D341Med (cell line): Measurements from ENCODE around the gene PARP14.
"Not testable (repeated sequence)": the region's sequence is repeated elsewhere in the genome, so short reads cannot be mapped to it uniquely, and the experiment has no call there.

Experiments
- DNase-seq: peaks from one replicate; pipeline ENCODE4 v3.0.0; 2012; ENCODE audit warnings: low spot score

PARP14 gene

DNA sequence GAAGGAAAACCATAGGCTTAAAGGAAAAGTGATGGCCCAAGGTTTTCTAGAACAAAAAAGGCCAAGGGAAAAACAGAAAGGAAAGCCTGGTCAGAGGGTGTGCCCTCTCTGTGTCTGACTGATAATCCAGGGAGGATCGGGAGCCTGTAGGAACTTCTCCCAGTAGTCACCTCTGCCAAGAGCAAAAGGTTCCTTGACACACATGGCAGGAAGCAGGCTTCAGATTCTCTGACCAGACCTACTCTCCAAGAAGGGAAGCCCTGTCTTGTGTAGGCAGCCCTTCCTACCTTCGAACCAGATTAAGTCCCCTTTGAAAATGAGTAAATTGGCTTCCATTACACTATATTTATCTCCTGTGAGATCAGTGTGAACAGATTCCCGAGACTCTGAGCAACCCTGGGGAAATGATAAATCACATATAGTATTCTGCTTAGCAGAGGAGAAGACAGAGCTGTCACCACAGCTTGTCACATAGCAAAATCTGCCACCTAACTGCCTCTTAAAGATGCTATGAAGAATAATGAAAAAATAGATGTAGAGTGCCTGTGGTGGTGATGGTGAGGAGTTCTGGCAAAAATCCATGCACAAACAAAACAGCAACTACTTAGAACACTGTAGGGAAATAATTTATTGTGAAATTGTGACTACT lies 38.8 kb downstream of the PARP14 start:
- DNase-seq, result no peak

DNA sequence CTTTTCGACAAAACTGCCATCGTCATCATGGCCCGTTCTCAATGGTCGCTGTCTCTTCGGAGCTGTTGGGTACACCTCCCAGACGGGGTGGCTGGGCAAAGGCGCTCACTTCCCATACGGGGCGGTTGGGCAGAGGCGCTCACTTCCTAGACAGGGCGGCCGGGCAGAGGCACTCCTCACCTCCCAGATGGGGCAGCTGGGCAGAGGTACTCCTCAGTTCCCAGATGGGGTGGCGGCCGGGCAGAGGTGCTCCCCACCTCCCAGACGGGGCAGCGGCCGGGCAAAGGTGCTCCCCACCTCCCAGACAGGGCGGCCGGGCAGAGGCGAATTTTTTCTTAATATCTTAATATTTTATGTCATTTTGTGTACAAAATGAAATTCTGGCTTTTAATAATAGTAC lies 44.5 kb downstream of the PARP14 start:
- no peak for DNase-seq

DNA sequence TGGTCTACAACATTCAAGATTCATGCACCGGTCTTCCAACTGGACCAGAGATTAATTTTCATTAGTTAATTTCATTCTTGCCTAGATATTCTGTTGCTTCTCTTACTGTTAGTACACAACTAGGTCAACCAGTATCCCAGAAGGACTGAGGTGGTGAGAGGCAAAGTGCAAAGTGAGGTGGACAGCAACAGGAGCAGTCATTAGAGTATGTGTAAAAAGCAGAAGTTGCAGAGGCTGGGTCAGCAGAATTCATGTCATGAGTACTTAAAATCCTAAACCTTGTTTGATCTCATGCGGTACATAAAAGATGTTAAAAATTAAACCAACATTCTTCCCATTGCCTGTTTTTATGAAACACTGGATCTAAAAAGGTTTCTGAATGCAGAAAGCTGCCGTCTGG lies 46.7 kb downstream of the PARP14 start:
- no peak for DNase-seq

DNA sequence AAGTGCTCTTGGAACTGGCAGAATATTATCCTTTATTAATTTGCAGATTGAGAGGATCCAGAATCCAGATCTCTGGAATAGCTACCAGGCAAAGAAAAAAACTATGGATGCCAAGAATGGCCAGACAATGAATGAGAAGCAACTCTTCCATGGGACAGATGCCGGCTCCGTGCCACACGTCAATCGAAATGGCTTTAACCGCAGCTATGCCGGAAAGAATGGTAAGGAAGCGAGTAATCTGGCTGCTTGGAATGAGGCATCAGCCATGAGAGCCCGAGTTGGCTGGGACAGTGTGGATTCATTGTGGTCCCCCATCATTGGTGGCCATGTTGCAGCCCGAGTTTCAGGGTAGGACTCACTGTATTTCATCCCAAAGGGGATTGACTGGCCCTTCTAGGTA lies 47.1 kb downstream of the PARP14 start:
- no peak for DNase-seq

DNA sequence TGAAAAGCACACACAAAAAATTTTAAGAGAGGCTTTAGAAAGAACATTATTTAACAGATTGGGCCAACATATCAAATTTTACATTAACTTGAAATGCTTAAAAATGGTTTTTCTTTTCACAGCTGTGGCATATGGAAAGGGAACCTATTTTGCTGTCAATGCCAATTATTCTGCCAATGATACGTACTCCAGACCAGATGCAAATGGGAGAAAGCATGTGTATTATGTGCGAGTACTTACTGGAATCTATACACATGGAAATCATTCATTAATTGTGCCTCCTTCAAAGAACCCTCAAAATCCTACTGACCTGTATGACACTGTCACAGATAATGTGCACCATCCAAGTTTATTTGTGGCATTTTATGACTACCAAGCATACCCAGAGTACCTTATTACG lies 47.5 kb downstream of the PARP14 start:
- DNase-seq, result no peak

DNA sequence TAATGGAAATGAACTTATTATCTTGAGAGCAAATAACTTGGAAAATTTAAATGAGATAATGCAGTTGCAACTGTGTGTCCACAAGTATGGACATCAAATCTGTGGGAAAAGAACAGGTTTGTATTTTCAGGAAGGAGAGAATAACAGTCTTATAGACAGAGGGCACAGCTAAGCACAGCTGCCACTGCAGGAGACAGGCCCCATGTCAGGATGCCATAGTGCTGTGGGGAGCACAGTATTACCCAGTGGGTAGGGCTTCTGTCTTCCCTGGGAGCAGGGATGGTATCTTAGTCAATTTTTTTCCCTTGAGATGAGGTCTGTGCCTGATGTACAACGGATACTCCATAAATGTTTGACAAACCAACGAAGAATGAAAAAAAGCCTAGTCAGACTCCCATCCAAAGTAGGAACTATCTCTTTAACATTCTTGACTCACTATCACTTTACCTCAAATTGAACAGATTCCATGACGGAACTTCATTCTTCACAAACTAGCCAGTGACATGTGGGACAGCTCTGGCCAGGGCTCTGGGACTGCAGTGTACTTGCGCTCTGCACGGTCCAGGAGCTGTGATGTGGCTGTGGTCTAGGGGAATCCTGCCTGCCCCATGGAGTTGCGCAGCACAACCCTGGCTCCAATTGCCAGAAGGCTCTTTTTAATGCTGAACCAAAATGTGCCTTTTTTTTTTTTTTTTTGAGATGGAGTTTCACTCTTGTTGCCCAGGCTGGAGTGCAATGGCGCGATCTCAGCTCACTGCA lies 48.3 kb downstream of the PARP14 start:
- no peak for DNase-seq

DNA sequence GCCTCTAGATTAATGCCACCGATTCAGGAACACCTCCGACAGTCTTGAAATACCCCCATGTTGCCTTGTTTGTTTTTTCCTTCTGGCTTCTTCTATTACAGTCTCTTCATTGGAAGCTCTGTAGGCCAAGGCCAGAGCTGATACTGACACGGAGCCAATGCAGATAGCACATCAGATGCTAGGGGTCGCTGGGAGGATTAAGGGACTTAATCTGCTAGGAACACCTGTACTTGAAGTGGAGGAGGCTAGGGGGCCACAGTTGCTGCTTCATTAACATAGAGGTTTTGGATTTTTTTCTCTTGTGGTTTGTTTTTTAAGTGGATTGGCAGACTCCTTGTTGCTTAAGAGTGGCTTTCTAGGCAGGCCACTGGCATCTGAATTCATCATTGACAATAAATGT lies 49.6 kb downstream of the PARP14 start:
- DNase-seq, result peak; percentile 46

DNA sequence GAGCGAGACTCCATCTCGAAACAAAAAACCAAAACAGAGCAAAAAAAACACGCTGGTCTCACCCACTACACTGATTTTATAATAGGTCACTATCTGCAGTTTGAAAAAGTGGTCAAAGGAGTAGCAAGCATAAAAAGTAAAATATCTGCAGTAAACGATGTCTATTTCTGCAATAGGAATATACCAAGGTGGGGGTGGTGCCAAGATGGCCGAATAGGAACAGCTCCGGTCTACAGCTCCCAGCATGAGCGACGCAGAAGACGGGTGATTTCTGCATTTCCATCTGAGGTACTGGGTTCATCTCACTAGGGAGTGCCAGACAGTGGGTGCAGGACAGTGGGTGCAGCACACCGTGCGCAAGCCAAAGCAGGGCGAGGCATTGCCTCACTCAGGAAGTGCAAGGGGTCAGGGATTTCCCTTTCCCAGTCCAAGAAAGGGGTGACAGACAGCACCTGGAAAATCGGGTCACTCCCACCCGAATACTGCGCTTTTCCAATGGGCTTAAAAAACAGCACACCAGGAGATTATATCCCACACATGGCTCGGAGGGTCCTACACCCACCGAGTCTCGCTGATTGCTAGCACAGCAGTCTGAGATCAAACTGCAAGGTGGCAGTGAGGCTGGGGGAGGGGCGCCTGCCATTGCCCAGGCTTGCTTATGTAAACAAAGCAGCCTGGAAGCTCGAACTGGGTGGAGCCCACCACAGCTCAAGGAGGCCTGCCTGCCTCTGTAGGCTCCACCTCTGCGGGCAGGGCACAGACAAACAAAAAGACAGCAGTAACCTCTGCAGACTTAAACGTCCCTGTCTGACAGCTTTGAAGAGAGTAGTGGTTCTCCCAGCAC lies 52.3 kb downstream of the PARP14 start:
- DNase-seq, result not testable (repeated sequence)

DNA sequence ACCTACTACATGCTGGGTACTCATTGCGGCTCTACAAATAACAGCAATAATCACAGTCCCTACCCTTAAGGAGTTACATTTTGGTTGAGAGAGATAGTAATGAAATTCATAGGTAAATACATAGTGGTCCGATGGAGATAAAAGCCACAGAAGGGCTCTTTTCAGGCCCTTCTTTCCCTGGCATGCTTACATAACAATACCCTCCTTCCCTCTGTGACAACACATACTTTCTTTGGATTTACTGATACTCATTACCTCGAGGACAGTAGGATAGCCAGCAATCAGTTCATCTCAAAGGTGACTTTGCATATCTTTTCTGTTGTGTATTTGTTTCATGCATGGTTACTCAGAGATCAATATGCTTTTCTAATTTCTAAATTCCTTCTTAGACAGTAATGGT lies 58.5 kb downstream of the PARP14 start:
- no peak for DNase-seq

DNA sequence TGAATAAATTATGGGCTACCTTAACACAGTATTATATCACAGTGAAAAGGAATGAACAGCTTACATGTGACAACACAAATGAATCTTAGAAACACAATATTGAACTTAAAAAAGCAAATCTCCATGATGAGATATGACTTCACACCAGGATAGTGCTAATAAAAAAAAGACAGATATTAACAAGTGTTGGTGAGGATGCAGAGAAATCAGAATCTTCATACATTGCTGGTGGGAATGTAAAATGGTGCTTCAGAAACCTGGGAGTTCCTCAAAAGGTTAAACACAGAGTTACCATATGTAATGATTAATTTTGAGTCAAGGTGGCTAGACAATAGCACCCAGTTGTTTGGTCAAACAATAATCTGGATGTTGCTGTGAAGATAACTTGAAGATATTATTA lies 61.6 kb downstream of the PARP14 start:
- no peak for DNase-seq

DNA sequence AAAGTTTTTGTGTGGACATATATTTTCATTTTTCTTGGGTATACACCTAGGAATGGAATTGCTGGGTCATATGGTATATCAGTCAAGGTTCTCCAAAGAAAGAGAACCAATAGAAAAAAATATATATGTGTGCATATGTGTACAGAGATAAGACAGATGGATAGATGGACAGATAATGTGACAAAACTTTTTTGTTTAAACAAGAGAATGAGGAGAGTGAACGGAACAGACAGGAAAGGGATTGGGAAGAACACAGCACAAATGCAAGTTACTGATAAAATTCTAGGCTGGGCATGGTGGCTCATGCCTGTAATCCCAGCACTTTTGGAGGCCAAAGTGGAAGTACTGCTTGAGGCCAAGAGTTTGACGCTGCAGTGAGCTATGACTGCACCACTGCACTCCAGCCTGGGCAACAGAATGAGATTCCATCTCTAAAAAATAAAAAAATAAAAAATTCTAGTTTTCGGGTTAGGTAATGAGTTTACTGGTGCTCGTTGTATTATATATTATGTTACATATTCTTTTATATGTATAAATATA lies 63.0 kb downstream of the PARP14 start:
- no peak for DNase-seq

DNA sequence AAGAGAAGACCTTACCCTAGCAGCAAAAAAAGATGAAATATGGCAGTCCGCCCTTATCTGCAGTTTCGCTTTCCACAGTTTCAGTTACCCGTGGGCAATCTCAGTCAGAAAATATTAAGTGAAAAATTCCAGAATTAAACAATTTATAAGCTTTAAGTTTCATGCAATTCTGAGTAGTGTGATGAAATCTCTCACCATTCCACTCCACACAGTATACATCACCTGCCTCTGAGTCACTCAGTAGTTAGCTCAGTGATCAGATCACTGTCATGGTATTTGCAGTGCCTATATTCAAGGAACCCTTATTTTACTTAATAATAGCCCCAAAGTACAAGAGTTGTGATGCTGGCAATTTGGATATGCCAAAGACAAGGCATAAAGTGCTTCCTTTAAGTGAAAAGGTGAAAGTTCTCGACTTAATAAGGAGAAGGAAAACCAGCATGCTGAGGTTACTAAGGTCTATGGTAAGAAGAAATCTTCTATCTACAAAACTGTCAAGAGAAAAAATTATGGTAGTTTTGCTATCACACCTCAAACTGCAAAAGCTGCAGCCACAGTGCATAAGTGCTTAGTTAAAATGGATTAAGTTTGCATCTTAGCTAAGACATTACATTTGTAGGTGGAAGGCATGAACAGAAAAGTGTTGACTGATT lies 64.9 kb downstream of the PARP14 start:
- no peak for DNase-seq

DNA sequence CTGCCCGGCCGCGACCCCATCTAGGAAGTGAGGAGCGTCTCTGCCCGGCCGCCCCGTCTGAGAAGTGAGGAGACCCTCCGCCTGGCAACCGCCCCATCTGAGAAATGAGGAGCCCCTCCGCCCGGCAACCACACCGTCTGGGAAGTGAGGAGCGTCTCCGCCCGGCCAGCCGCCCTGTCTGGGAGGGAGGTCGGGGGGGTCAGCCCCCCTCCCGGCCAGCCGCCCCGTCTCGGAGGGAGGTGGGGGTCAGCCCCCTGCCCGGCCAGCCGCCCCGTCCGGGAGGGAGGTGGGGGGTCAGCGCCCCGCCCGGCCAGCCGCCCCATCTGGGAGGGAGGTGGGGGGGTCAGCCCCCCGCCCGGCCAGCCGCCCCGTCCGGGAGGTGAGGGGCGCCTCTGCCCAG lies 66.7 kb downstream of the PARP14 start:
- DNase-seq, result not testable (repeated sequence)

DNA sequence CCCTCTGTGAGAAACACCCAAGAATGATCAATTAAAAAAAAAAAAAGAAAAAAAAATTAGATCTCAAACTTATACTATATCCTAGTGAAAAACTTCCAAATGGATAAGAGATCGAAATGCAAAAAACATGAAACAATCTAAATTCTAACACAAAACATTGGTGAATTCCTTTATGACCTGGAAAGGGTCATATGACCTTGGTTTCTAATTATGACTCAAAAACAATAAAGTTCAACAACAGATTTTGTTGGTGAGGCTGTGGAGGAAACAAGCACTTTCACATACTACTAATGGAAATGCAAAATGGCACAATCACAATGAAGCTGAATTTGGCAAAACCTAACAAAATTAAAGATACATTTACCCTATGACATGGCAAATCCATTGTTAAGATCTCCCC lies 67.7 kb downstream of the PARP14 start:
- no peak for DNase-seq

DNA sequence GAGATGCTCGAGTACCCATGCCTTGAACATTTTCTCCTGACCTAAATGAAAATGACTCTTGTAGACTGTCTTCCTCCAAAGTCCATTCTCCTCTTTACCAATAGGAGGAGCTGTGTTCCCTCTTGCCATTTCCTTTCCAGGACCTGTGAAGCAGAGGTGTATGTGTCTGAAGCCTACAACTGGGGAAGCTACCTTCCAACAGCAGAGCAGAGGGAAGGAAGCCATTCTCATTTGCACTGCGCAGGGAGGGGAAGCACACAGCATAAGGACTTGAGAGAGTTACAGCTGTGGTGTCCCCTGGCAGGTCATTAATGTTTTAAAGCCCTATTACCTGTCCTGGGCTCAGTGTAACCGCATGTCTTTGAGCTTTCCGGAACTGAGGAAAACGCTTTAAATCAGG lies 74.3 kb downstream of the PARP14 start:
- DNase-seq, result peak; percentile 64

DNA sequence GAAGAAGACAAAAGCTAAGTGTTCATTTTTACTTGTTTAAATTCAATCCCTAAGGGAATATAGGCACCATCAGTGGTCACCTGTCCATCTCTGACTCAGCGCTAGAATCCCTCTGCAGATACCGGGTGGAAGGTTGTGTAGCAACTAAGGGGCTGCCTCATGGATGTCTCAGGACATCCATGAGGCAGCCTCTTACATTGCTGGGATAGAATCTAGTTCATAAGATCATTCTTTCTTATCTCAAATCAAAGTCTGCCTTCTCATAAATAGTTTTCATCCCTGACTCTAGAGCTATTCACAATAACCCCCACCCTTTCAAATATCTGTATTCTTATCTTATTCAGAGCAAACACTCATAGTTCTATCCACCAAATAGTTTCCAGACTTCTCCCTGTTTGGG lies 74.9 kb downstream of the PARP14 start:
- no peak for DNase-seq

DNA sequence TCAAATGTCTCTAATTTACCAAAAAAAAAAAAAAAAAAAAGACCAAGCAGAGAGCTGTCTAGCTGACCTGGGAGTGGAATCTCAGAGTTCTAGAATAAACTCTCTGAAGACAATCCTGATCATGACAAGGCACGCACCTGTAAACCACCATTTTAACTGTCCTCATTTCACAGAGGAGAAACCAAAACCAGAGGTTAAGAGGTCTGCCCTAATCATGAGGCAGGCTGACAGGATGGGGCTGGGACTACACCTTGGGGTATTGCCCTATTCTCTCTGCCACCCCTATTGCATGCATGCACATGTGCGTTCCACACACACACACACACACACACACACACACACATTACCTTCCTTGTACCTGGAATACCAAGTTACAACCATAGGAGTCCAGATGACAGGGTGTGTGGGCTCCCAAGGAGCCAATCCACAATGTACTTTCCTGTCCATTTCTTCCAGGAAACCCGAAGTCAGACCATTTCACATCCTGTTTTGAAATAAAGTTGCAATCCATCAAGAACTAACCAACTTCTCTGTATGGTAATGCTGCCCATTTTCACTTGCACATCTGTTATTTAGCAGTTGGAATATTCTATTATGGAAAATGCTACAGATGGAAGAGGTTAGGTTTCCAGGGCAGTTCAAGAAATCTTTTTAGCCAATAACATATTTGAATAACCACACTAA lies 78.4 kb downstream of the PARP14 start:
- no peak for DNase-seq

DNA sequence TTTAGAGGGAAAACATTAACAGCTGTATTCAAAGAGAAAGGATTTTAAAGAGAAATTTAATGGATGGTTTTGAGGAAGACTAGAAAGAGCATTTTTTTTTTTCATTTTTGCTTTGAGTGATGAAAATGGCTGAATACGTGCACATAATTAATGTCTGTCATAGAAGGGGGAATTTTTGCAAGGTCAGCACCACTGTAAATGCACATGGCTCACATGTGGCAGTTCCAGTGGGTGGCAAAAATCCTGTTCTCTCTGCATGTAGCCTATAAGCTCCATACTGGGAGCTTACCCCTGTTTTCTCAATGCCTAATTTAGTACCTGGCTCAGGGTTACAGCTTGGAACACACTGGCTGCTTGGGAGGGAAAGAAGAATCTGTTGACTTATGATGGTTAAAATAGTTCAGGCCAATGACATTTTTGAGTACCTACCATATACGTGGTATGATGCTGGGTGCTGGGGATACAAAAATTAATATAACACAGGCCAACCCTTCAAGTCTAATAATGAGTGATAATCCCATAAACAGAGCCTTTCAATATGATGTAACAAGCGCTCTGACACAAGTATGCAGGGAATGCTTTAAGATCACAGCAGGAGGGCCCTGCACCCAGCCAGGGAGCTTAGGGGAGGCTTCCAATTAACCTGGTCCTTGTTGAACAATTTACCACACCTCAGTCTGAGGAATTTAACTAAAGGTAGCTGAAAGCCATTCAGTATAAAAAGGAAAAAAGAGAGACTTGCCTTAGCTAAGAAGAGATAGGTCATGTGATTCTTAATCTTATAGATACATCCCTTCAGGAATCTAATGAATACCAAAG lies 80.0 kb downstream of the PARP14 start:
- no peak for DNase-seq

DNA sequence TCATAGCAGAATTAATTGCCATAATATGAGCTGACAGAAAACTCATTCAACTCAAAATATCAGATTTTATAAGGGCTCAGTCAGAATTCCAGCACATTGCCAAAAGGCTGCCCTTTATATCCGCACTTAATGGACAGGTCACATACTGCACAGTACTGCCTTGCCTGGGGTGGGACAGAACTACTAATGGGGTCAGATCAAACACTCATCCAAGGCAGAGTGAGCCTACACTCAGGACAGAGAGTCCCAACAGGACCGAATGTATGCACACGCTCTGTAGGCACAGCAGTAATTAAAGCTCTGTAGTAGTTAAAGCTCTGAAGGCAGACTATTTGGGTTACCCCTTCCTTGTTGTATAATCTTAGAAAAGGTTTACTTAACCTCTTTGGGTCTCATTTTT lies 85.8 kb downstream of the PARP14 start:
- no peak for DNase-seq

DNA sequence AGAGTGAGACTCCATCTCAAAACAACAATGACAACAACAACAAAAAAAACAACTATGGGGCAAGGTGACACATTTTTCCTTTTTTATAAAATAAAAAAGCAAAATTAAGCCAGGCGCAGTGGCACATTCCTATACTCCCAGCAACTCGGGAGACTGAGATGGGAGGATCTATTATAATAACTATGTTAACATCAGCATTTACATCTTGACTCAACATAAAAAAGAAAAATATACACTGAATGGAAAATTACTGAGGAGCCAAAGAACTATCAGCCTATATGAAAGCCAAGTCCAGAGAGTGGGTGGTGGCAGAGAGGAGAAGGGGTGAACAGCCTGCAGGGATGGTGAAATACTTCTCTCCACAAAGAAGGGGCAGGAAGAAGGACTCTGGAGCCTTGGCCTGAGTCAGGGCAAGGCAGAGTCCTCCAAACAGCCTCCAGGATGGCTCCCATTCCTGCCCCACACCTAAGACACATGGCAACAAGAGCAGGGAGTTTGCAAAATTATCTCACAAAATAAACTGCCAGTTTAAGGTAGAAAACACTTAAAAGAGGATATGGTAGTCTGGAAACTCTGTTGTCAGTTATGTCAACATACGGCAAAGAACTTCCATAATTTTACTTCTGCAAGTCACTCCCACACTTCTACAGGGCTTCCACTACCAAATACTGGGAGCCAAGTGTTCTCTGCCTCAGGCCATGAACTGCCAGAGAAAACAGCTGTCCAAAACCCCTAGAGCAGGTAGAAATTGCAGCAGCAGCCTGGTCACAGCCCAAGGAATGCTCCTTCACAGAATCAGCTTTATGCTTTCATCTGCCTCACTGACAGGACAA lies 87.1 kb downstream of the PARP14 start:
- DNase-seq, result no peak
